ENCODE results near the gene EVL.

EVL gene

DNA sequence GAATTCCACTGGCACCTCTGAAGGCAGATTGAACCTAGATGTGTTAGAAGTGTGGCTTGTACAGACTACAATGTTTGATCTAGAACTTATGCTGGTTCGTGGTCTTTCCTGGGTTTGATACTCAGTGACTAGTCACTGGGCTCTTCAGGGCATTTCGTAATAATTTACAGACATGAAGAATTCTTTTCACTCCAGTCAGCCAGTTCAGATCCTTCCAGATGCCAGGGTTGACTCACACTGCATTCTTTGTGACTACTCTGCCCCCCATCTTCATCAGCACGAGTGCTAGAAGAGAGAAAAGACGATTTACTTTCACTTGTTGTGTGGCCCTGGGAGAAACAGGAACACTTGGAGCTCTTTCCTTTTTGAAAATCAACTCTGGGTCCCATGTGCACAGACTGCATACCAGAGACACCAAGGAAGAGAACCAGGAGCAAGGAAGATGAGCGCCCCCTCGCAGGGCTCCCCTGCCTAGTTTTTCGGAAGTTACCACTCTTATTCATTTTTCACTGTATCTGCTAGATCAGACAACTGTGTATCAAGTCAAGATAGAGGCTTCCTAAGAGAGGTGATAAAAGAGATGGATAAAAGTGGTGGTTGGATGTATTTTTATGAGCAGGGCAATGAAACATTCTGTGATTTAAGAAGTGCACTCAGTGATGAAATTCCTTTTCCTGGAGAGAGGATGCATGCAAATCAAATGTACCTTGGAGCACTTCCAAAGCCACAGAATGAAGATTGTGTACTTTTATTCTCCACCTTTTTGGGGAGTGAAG, 33.5 kb upstream of the EVL start:
- TF ChIP-seq, protein P1, sequence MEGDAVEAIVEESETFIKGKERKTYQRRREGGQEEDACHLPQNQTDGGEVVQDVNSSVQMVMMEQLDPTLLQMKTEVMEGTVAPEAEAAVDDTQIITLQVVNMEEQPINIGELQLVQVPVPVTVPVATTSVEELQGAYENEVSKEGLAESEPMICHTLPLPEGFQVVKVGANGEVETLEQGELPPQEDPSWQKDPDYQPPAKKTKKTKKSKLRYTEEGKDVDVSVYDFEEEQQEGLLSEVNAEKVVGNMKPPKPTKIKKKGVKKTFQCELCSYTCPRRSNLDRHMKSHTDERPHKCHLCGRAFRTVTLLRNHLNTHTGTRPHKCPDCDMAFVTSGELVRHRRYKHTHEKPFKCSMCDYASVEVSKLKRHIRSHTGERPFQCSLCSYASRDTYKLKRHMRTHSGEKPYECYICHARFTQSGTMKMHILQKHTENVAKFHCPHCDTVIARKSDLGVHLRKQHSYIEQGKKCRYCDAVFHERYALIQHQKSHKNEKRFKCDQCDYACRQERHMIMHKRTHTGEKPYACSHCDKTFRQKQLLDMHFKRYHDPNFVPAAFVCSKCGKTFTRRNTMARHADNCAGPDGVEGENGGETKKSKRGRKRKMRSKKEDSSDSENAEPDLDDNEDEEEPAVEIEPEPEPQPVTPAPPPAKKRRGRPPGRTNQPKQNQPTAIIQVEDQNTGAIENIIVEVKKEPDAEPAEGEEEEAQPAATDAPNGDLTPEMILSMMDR (conservative IDR thresholded peaks at IDR 0.05; ENCODE audit: control insufficient read depth, insufficient read depth, low read depth, low read length), result no peak
- H3K4me3 ChIP-seq (ENCODE audit: control insufficient read depth, low read depth, low read length), result peak overlapping the region; percentile 44
- peak; percentile 99 for DNase-seq (ENCODE audit: low read depth)

DNA sequence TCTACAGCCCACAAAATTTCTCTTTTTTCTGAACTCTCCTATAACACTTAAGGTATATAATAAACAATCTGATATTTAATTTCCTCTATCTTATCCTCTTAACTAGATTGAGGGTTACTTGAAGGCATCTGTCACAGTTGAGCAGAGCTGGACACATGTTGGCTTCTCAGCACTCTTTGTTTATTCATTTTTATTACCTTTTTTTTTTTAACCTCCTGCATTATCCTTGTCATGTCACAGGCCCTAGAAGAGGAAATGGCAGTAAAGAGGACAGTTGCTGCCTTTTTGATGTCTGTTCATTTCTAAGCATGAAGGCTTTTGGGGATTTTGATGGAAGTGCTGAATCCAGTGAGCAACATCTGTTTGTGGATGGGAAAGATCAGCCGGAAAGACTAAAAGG, 32.5 kb upstream of the EVL start:
- TF ChIP-seq, protein P1 (conservative IDR thresholded peaks at IDR 0.05; ENCODE audit: control insufficient read depth, insufficient read depth, low read depth, low read length), result no peak
- DNase-seq (ENCODE audit: low read depth), result no peak
- no peak overlapping the region for H3K4me3 ChIP-seq (ENCODE audit: control insufficient read depth, low read depth, low read length)

DNA sequence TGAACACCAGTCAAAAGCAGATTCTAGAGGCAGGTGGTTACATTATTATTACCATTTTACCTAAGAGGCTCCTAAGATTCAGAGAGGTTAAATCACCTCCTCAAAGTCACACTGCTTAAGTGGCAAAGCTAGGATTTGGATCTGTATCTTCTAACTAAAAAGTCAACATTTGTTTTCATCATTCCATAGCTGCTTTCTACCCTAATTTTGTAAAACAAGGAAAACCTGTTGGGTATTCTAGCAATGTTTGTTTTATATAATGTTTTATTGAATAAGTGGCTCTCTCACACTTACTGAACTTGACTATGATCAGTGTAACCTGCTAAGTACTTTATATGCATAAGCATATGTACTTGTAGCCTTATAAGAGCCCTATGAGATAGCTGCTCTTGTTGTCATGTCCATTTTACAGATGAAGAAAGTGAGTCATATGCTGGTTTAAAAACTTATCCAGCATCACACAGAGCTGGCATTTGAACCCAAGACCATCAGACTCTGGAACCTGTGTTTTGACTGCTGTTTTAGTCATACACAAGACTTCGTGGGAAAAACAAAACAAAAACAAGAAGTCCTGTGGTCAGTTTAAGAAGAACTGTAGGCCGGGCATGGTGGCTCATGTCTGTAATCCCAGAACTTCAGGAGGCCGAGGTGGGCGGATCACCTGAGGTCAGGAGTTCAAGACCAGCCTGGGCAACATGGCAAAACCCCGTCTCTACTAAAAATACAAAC, 31.7 kb upstream of the EVL start:
- TF ChIP-seq, protein P1 (conservative IDR thresholded peaks at IDR 0.05; ENCODE audit: control insufficient read depth, insufficient read depth, low read depth, low read length), result no peak
- DNase-seq (ENCODE audit: low read depth), result peak; percentile 71
- H3K4me3 ChIP-seq (ENCODE audit: control insufficient read depth, low read depth, low read length), result no peak overlapping the region

DNA sequence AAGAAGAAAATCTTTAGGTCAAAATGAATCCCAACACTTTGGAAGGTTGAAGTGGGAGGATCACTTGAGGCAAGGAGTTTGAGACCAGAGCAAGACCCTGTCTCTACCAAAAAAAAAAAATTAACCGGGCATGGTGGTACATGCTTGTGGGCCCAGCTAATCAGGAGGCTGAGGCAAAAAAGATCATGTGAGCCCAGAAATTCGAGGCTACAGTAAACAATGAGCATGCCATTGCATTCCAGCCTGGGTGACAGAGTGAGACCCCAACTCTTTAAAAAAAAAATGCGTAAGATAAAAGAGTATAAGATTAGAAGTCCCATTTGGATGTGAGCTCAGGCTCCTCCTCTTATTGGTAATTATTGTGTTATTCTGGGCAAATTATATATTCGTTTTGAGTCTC, 30.8 kb upstream of the EVL start:
- DNase-seq (ENCODE audit: low read depth), result no peak
- H3K4me3 ChIP-seq (ENCODE audit: control insufficient read depth, low read depth, low read length), result no peak overlapping the region
- TF ChIP-seq, protein P1 (conservative IDR thresholded peaks at IDR 0.05; ENCODE audit: control insufficient read depth, insufficient read depth, low read depth, low read length), result no peak

DNA sequence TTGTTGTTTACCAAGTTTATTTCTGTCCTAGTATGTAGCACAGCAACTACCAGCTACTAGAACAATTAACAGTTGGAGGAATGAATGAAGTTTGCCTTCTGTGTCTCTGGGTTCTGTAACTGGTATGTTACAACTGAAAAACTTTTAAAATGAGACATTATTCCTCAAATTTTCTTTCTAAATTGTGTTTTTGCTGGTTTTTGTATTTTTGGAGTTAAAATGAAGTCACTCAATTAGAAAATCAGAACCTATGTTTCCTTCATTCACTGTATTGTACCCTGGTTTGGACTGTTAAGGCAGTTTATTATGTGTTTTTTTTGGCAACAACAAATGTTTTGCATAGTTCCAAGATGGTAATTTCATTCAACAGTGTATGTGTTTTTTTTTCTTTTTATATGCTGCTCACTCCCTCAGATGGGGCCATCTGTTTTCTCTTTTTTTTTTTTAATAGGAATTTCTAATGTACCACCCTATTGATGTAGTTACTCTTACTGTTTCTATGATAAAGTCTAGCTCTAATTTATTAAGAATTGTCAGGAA, 30.2 kb upstream of the EVL start:
- no peak overlapping the region for H3K4me3 ChIP-seq (ENCODE audit: control insufficient read depth, low read depth, low read length)
- TF ChIP-seq, protein P1 (conservative IDR thresholded peaks at IDR 0.05; ENCODE audit: control insufficient read depth, insufficient read depth, low read depth, low read length), result no peak
- DNase-seq (ENCODE audit: low read depth), result peak; percentile 14

DNA sequence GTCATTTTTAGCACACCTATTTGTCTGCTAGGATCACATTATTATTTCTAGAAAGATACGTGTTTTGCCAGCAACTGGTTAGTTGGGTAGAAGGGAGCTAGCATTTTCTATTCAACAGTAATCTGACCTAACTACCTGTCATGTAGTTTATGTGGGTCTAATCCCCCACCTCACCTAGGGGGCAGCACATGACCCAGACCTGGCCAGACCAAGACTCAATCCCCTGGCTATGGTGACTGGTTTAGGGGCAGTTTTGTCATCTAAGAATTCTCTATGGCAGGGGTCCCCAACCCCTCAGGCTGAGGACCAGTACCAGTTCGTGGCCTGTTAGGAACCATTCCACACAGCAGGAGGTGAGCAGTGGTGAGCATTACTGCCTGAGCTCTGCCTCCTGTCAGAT, 29.5 kb upstream of the EVL start:
- DNase-seq (ENCODE audit: low read depth), result no peak
- H3K4me3 ChIP-seq (ENCODE audit: control insufficient read depth, low read depth, low read length), result no peak overlapping the region
- TF ChIP-seq, protein P1 (conservative IDR thresholded peaks at IDR 0.05; ENCODE audit: control insufficient read depth, insufficient read depth, low read depth, low read length), result no peak

Data from fibroblast of mammary gland (primary cell).